ENCODE results near the gene MEG3. TPM values are rescaled to one million over a fixed set of nuclear protein-coding genes. Genes with fewer than 3 reads are reported as not detected.
"Not testable (repeated sequence)": the region's sequence is repeated elsewhere in the genome, so short reads cannot be mapped to it uniquely, and the experiment has no call there.

The MEG3 gene
- total RNA-seq, 4 donors from 2014 or later: 1.2 to 18.9 (median 3.5) TPM

- TF ChIP-seq CTCF (IDR thresholded peaks at IDR 0.05) (no peak), POLR2A (IDR thresholded peaks at IDR 0.05) (no peak)
- DNase-seq: no peak
- Histone ChIP-seq H3K9me3 (no peaks in the 10 kb centered on the region), H3K36me3 (no peaks in the 10 kb centered on the region), H3K4me3 (no peak overlapping the region), H3K4me1 (peaks cover 0 to 7% (median 0%) of the 10 kb centered on the region in 3 donors), H3K27ac (no peak overlapping the region), H3K27me3 (peaks cover 0 to 70% (median 0%) of the 10 kb centered on the region in 4 donors)
- intact Hi-C loops (cut with DNase I): no loop called here
- 10 to 49% methylated on average over 2 to 7 of the region's 13 CpGs for WGBS, 2 donors
Observed at GRCh38 chr14:100791348-100791735, 34.6 kb upstream of the MEG3 start.

DNA sequence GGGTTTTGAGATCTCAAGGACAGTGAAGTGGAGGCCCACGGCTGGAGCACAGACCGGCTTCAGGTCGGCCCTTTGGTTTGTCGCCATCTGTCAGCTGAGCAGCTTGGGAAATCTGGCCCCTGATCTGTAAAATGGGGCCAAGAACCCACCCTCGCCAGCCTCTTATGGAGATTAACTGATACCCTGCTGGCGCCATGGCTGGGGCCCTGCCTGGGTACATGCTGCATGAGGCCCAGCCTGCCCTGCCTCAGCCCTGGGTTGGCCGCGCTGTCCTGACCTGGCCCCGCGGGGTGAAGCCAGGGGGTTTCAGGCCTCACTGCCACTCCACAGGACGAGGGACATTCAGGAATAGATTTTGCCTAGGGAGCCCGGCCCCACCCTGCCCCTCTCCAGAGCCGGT is 33.9 kb upstream of the MEG3 start:
- Histone ChIP-seq H3K4me1 (peaks cover 0 to 7% (median 0%) of the 10 kb centered on the region in 3 donors), H3K36me3 (no peaks in the 10 kb centered on the region), H3K9me3 (no peaks in the 10 kb centered on the region), H3K27ac (no peak overlapping the region), H3K27me3 (peaks cover 0 to 64% (median 0%) of the 10 kb centered on the region in 4 donors), H3K4me3 (no peak overlapping the region)
- 60 to 80% methylated on average over 1 to 7 of the region's 13 CpGs for WGBS, 2 donors
- intact Hi-C loops (cut with DNase I): no loop called here
- no peak for DNase-seq
- TF ChIP-seq POLR2A (IDR thresholded peaks at IDR 0.05) (no peak), CTCF (IDR thresholded peaks at IDR 0.05) (no peak)

GRCh38 chr14:100796946-100797345 is 29.0 kb upstream of the MEG3 start:
- H3K9me3 ChIP-seq: no peaks in the 10 kb centered on the region
- no peaks in the 10 kb centered on the region for H3K36me3 ChIP-seq
- intact Hi-C loops (cut with DNase I): no loop called here
- no peak overlapping the region for H3K4me3 ChIP-seq
- H3K4me1 ChIP-seq: no peaks in the 10 kb centered on the region
- DNase-seq: no peak
- 74 to 76% methylated on average over 4 of the region's 4 CpGs for WGBS, 2 donors
- peaks cover 0 to 22% (median 0%) of the 10 kb centered on the region in 4 donors for H3K27me3 ChIP-seq
- H3K27ac ChIP-seq: no peak overlapping the region
- TF ChIP-seq CTCF (IDR thresholded peaks at IDR 0.05): no peak
- TF ChIP-seq POLR2A (IDR thresholded peaks at IDR 0.05): no peak

DNA sequence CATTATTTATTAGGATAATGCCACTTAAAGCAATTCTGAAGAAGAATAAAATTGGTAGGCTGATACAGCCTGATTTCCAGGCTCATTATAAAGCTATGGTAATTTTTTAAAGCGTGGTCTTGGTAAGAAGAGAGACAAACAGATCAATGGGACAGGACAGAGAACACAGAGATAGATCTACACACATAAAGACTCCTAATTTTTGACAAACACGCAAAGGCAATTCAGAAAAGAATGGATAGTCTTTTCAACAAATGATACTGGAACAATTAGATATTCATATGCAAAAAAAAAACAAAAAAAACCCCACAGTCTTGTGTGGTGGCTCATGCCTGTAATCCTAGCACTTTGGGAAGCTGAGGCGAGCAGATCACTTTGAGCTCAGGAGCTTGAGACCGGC is 25.9 kb upstream of the MEG3 start:
- Histone ChIP-seq H3K36me3 (no peaks in the 10 kb centered on the region), H3K4me1 (no peaks in the 10 kb centered on the region), H3K9me3 (no peaks in the 10 kb centered on the region), H3K27ac (no peak overlapping the region), H3K4me3 (no peak overlapping the region), H3K27me3 (no peaks in the 10 kb centered on the region)
- WGBS, 2 donors: 84 to 85% methylated on average over 4 of the region's 4 CpGs
- no peak for TF ChIP-seq POLR2A (IDR thresholded peaks at IDR 0.05)
- TF ChIP-seq CTCF (IDR thresholded peaks at IDR 0.05): no peak
- no peak for DNase-seq
- intact Hi-C loops (cut with DNase I): no loop called here

- H3K4me1 ChIP-seq; H3K4me3 ChIP-seq; intact Hi-C loops (cut with DNase I); H3K36me3 ChIP-seq; H3K9me3 ChIP-seq; DNase-seq; H3K27ac ChIP-seq: not testable (repeated sequence)
- H3K27me3 ChIP-seq: peaks cover 0 to 10% (median 0%) of the 10 kb centered on the region in 4 donors
- 88 to 94% methylated on average over 7 to 8 of the region's 9 CpGs for WGBS, 2 donors
Observed at GRCh38 chr14:100801433-100801832, 24.5 kb upstream of the MEG3 start.

DNA sequence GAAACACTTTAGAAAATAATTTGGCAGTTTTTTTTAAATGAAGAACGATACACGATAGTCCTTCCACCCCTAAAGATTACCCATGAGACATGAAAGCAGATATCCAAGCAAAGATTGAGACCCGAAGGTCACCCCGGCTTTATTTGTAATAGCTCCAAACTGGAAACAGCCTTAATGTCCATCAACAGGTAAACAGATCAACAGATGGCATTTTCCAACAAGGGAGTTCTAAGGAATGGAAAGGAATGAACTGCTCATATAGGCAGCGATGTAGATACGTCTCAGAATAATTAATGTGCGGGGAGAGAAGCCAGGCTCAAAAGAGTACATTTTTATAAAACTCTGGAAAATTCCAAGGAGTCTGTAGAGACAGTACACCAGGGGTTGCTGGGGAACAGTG is 23.7 kb upstream of the MEG3 start:
- intact Hi-C loops (cut with DNase I): no loop called here
- H3K4me3 ChIP-seq: no peak overlapping the region
- H3K27ac ChIP-seq: no peak overlapping the region
- no peak for TF ChIP-seq POLR2A (IDR thresholded peaks at IDR 0.05)
- peaks cover 0 to 12% (median 0%) of the 10 kb centered on the region in 4 donors for H3K27me3 ChIP-seq
- no peaks in the 10 kb centered on the region for H3K9me3 ChIP-seq
- no peak for DNase-seq
- no peaks in the 10 kb centered on the region for H3K36me3 ChIP-seq
- 84 to 91% methylated on average over 7 of the region's 7 CpGs for WGBS, 2 donors
- H3K4me1 ChIP-seq: no peaks in the 10 kb centered on the region

Measured in esophagus squamous epithelium (tissue), 5 donors.